GM23338 (cell line): Measurements from ENCODE around the gene TNS3.

Source experiments
- CREB1 ChIP-seq: fragments of 250-450 bp; sonication (Bioruptor Pico); IDR thresholded peaks from 2 replicates; pipeline ENCODE4 v1.5.0; 2020; ENCODE audit warnings: low read depth, mild to moderate bottlenecking, moderate library complexity
- CTCF ChIP-seq, 2 experiments: fragments of 200-600 bp in 1 of 2; sonication (generic) in 1 of 2; conservative IDR thresholded peaks; 2 replicates each; pipeline versions ENCODE4 v1.5.1 to v1.6.1; 2016 to 2017; ENCODE audit warnings: antibody characterized with exemption in 2 of 2, low read depth in 2 of 2, mild to moderate bottlenecking in 2 of 2, moderate library complexity in 1 of 2
- ETS1 ChIP-seq: IDR thresholded peaks from 2 replicates; pipeline ENCODE4 v1.6.1; 2016; ENCODE audit warnings: antibody characterized with exemption
- EZH2 ChIP-seq: fragments of 200-600 bp; sonication (generic); IDR thresholded peaks from one replicate; pipeline ENCODE4 v1.8.0; 2017; ENCODE audit warnings: antibody characterized with exemption, mild to moderate bottlenecking, low read depth; ENCODE audit not compliant: unreplicated experiment
- EZH2phosphoT487 ChIP-seq: fragments of 200-600 bp; sonication (generic); IDR thresholded peaks from one replicate; pipeline ENCODE4 v1.8.1; 2018; ENCODE audit warnings: antibody characterized with exemption; ENCODE audit not compliant: unreplicated experiment
- JUNB ChIP-seq: IDR thresholded peaks from one replicate; pipeline ENCODE4 v1.6.1; 2016; ENCODE audit warnings: antibody characterized with exemption; ENCODE audit not compliant: unreplicated experiment
- POLR2AphosphoS5 ChIP-seq: IDR thresholded peaks from 2 replicates; pipeline ENCODE4 v1.6.1; 2016; ENCODE audit warnings: antibody characterized with exemption, low read depth
- REST ChIP-seq: IDR thresholded peaks from one replicate; pipeline ENCODE4 v1.6.1; 2018; ENCODE audit warnings: antibody characterized with exemption; ENCODE audit not compliant: unreplicated experiment
- STAT1 ChIP-seq: IDR thresholded peaks from one replicate; pipeline ENCODE4 v1.6.1; 2016; ENCODE audit warnings: antibody characterized with exemption; ENCODE audit not compliant: unreplicated experiment
- ZNF462 ChIP-seq: fragments of 250-450 bp; sonication (Bioruptor Pico); IDR thresholded peaks from 2 replicates; pipeline ENCODE4 v1.5.0; 2020; ENCODE audit warnings: mild to moderate bottlenecking, moderate library complexity

GRCh38 chr7:47440320-47440719, 141.6 kb downstream of the TNS3 start:
- TF ChIP-seq STAT1 (no peak), CTCF (conservative IDR thresholded peaks at IDR 0.05; ENCODE audit: low read depth in 2 of 2) (no peak), POLR2AphosphoS5 (no peak), REST (no peak), EZH2 (no peak), JUNB (no peak), ETS1 (no peak), EZH2phosphoT487 (no peak), CREB1 (CRISPR knock-in tag) (no peak), ZNF462 (CRISPR knock-in tag) (no peak)
